VCaP (cell line): Measurements from ENCODE around the gene IFNA14.

ENCODE experiments used
- H3K27ac ChIP-seq: fragments of 450-650 bp; 2 replicates; pipeline ENCODE4 v1.5.1; 2017
- CTCF ChIP-seq: fragments of 450-650 bp; conservative IDR thresholded peaks from 2 replicates; pipeline ENCODE4 v1.5.1; 2017; ENCODE audit warnings: mild to moderate bottlenecking, moderate library complexity

Gene IFNA14

GRCh38 chr9:21239911-21240310 lies at the start of gene IFNA14:
IFNA14 (minus strand) TSS chr9:21240005; CDS start chr9:21239935, 70 bp downstream.
- no peak within 1 kb of the TSS for H3K27ac ChIP-seq
- TF ChIP-seq CTCF, result no peak

GRCh38 chr9:21287280-21287679 lies 47.5 kb upstream of the IFNA14 start:
- no peak overlapping the region for H3K27ac ChIP-seq
- TF ChIP-seq CTCF, result no peak

GRCh38 chr9:21286659-21287058 lies 46.9 kb upstream of the IFNA14 start:
- TF ChIP-seq CTCF, result no peak

GRCh38 chr9:21286099-21286498 lies 46.3 kb upstream of the IFNA14 start:
- TF ChIP-seq CTCF, result no peak
- no peak overlapping the region for H3K27ac ChIP-seq

More at GRCh38 chr9:21286659-21287058, 46.9 kb upstream of the IFNA14 start:
- no peak overlapping the region for H3K27ac ChIP-seq

- no peak for TF ChIP-seq CTCF
- H3K27ac ChIP-seq, result no peak overlapping the region
Observed at GRCh38 chr9:21281275-21281674, 41.5 kb upstream of the IFNA14 start.

- H3K27ac ChIP-seq, result peak overlapping the region; percentile 57
- TF ChIP-seq CTCF, result no peak
Observed at GRCh38 chr9:21268347-21268657, 28.5 kb upstream of the IFNA14 start.

GRCh38 chr9:21267485-21268346 lies 27.9 kb upstream of the IFNA14 start:
- no peak for TF ChIP-seq CTCF

More at GRCh38 chr9:21267485-21268346, 27.9 kb upstream of the IFNA14 start:
- peak overlapping the region; percentile 57 for H3K27ac ChIP-seq
